ENCODE data around the gene PIP5K1C.
A peak's percentile ranks its signal among the peaks of the same experiment; 100 is the strongest.

The PIP5K1C gene

DNA sequence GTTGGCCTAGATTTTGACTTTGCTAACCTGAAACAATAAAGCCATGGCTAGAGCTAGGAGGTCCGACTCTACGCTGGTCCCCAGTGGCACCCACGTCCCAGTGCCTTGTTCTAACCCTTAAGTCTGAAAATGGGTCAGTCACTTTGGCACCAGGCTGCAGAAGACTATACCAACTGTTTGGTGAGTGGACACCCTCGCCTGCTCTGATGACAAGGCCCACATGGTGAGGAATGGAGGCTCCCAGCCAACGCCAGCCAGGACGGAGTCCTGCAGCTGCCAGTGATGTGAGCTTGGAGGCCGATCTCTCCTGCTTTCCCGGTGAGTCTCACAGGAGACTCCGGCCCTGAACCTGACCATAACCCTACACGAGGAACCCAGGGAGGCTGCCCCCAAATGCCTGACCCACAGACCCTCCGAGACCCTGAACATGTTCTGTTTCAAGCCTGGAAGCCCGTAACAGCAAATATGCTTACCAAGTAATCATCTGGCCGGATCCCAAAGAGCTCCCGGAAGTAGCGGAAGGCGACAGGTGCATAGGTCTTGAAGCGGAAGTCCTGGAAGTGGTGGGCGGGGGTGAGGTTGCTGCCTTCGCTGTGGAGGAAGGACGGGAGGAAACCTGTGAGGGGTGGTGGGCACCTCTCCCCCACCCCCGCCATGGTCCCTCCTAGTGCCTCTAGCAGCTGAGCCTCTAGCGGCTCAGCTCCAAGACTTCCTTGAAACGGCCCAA lies 39.6 kb downstream of the PIP5K1C start:
- peaks cover 74 to 96% of the 10 kb centered on the region in 2 experiments for H3K36me3 ChIP-seq (ENCODE audit: control insufficient read depth in 1 of 2, insufficient read depth in 2 of 2, low read depth in 1 of 2, low read length in 2 of 2)
- H2BK15ac ChIP-seq (ENCODE audit: low read depth, poor library complexity, severe bottlenecking): no peak overlapping the region
- H3K9ac ChIP-seq (ENCODE audit: low read length): no peak overlapping the region
- H3K14ac ChIP-seq (ENCODE audit: low read length in 2 of 2): no peak overlapping the region
- DNase-seq: no peak
- H3K23ac ChIP-seq (ENCODE audit: low read length in 2 of 2): no peak overlapping the region
- no peak overlapping the region for H4K8ac ChIP-seq (ENCODE audit: low read length)
- H2AFZ ChIP-seq (ENCODE audit: low read depth, low read length): no peak overlapping the region
- no peak overlapping the region for H2AK5ac ChIP-seq (ENCODE audit: low read length, severe bottlenecking)
- H3K4ac ChIP-seq (ENCODE audit: low read depth in 1 of 2, low read length in 2 of 2): no peak overlapping the region
- H3K79me1 ChIP-seq (replicated peaks; ENCODE audit: low read length, poor library complexity, severe bottlenecking): peaks cover 16% of the 10 kb centered on the region
- no peak overlapping the region for H3K27ac ChIP-seq (ENCODE audit: low read length, poor library complexity, severe bottlenecking)
- no peak overlapping the region for H2BK5ac ChIP-seq (ENCODE audit: low read depth, low read length, poor library complexity, severe bottlenecking)
- H4K91ac ChIP-seq (ENCODE audit: low read length): no peak overlapping the region
- H3K9me3 ChIP-seq (ENCODE audit: control insufficient read depth, low read length): no peaks in the 10 kb centered on the region
- no peak overlapping the region for H3K4me3 ChIP-seq (ENCODE audit: insufficient read depth in 1 of 2, low read depth in 1 of 2, low read length in 2 of 2)
- H3K18ac ChIP-seq (ENCODE audit: low read depth in 1 of 2, low read length in 2 of 2): no peak overlapping the region
- no peak overlapping the region for H3K4me2 ChIP-seq (ENCODE audit: low read length, poor library complexity, severe bottlenecking)
- no peak overlapping the region for H2BK12ac ChIP-seq (ENCODE audit: low read length in 2 of 2)
- H3K27me3 ChIP-seq (ENCODE audit: control insufficient read depth in 1 of 2, insufficient read depth in 1 of 2, low read length in 2 of 2): no peaks in the 10 kb centered on the region
- H3K4me1 ChIP-seq (ENCODE audit: control insufficient read depth, insufficient read depth, low read depth, low read length): peaks cover 46% of the 10 kb centered on the region
- 95% methylated on average over 23 of the region's 23 CpGs for WGBS
- H2BK120ac ChIP-seq (ENCODE audit: low read depth, low read length): no peak overlapping the region

- Histone ChIP-seq H3K79me1 (replicated peaks; ENCODE audit: low read length, poor library complexity, severe bottlenecking) (peaks cover 16% of the 10 kb centered on the region), H3K4me2 (ENCODE audit: low read length, poor library complexity, severe bottlenecking) (no peak overlapping the region), H3K9ac (ENCODE audit: low read length) (no peak overlapping the region), H3K4me3 (ENCODE audit: insufficient read depth in 1 of 2, low read depth in 1 of 2, low read length in 2 of 2) (no peak overlapping the region), H2AFZ (ENCODE audit: low read depth, low read length) (no peak overlapping the region), H3K18ac (ENCODE audit: low read depth in 1 of 2, low read length in 2 of 2) (no peak overlapping the region), H2BK120ac (ENCODE audit: low read depth, low read length) (no peak overlapping the region), H3K23ac (ENCODE audit: low read length in 2 of 2) (no peak overlapping the region), H3K27me3 (ENCODE audit: control insufficient read depth in 1 of 2, insufficient read depth in 1 of 2, low read length in 2 of 2) (no peaks in the 10 kb centered on the region), H2BK12ac (ENCODE audit: low read length in 2 of 2) (no peak overlapping the region), H2BK15ac (ENCODE audit: low read depth, poor library complexity, severe bottlenecking) (no peak overlapping the region), H3K14ac (ENCODE audit: low read length in 2 of 2) (no peak overlapping the region), H2BK5ac (ENCODE audit: low read depth, low read length, poor library complexity, severe bottlenecking) (no peak overlapping the region), H3K4ac (ENCODE audit: low read depth in 1 of 2, low read length in 2 of 2) (no peak overlapping the region), H3K4me1 (ENCODE audit: control insufficient read depth, insufficient read depth, low read depth, low read length) (peaks cover 40% of the 10 kb centered on the region), H3K9me3 (ENCODE audit: control insufficient read depth, low read length) (no peaks in the 10 kb centered on the region), H4K8ac (ENCODE audit: low read length) (no peak overlapping the region), H3K36me3 (ENCODE audit: control insufficient read depth in 1 of 2, insufficient read depth in 2 of 2, low read depth in 1 of 2, low read length in 2 of 2) (peaks cover 74 to 87% of the 10 kb centered on the region in 2 experiments), H2AK5ac (ENCODE audit: low read length, severe bottlenecking) (no peak overlapping the region), H3K27ac (ENCODE audit: low read length, poor library complexity, severe bottlenecking) (no peak overlapping the region), H4K91ac (ENCODE audit: low read length) (no peak overlapping the region)
- DNase-seq: no peak
- 95% methylated on average over 22 of the region's 22 CpGs for WGBS
These were observed 40.5 kb downstream of the PIP5K1C start for GRCh38 chr19:3659746-3660112.

- H3K4me2 ChIP-seq (ENCODE audit: low read length, poor library complexity, severe bottlenecking): no peak overlapping the region
- H2BK5ac ChIP-seq (ENCODE audit: low read depth, low read length, poor library complexity, severe bottlenecking): no peak overlapping the region
- H3K9ac ChIP-seq (ENCODE audit: low read length): no peak overlapping the region
- no peak overlapping the region for H3K23ac ChIP-seq (ENCODE audit: low read length in 2 of 2)
- H3K4ac ChIP-seq (ENCODE audit: low read depth in 1 of 2, low read length in 2 of 2): no peak overlapping the region
- WGBS: 96% methylated on average over 37 of the region's 37 CpGs
- peaks cover 39% of the 10 kb centered on the region for H3K4me1 ChIP-seq (ENCODE audit: control insufficient read depth, insufficient read depth, low read depth, low read length)
- no peaks in the 10 kb centered on the region for H3K27me3 ChIP-seq (ENCODE audit: control insufficient read depth in 1 of 2, insufficient read depth in 1 of 2, low read length in 2 of 2)
- H3K79me1 ChIP-seq (replicated peaks; ENCODE audit: low read length, poor library complexity, severe bottlenecking): peaks cover 18% of the 10 kb centered on the region
- H3K14ac ChIP-seq (ENCODE audit: low read length in 2 of 2): no peak overlapping the region
- no peak overlapping the region for H4K91ac ChIP-seq (ENCODE audit: low read length)
- no peak overlapping the region for H2AK5ac ChIP-seq (ENCODE audit: low read length, severe bottlenecking)
- peaks cover 68 to 83% of the 10 kb centered on the region in 2 experiments for H3K36me3 ChIP-seq (ENCODE audit: control insufficient read depth in 1 of 2, insufficient read depth in 2 of 2, low read depth in 1 of 2, low read length in 2 of 2)
- no peak for DNase-seq
- H3K18ac ChIP-seq (ENCODE audit: low read depth in 1 of 2, low read length in 2 of 2): no peak overlapping the region
- H3K4me3 ChIP-seq (ENCODE audit: insufficient read depth in 1 of 2, low read depth in 1 of 2, low read length in 2 of 2): no peak overlapping the region
- H2BK15ac ChIP-seq (ENCODE audit: low read depth, poor library complexity, severe bottlenecking): no peak overlapping the region
- no peak overlapping the region for H4K8ac ChIP-seq (ENCODE audit: low read length)
- H2BK12ac ChIP-seq (ENCODE audit: low read length in 2 of 2): no peak overlapping the region
- H2BK120ac ChIP-seq (ENCODE audit: low read depth, low read length): no peak overlapping the region
- no peak overlapping the region for H2AFZ ChIP-seq (ENCODE audit: low read depth, low read length)
- peak overlapping the region; percentile 0 for H3K27ac ChIP-seq (ENCODE audit: low read length, poor library complexity, severe bottlenecking)
- no peaks in the 10 kb centered on the region for H3K9me3 ChIP-seq (ENCODE audit: control insufficient read depth, low read length)
These were observed 41.2 kb downstream of the PIP5K1C start for GRCh38 chr19:3658870-3659745.

All from mesenchymal stem cell (in vitro differentiated cells and primary cell).